Bronchial epithelial cell (primary cell): ENCODE results near the gene LDLRAD1. TPM values are rescaled to one million over a fixed set of nuclear protein-coding genes. Genes with fewer than 3 reads are reported as not detected.
"Not testable (repeated sequence)": the region's sequence is repeated elsewhere in the genome, so short reads cannot be mapped to it uniquely, and the experiment has no call there.

Experiments
- DNase-seq: peaks from one replicate; pipeline ENCODE4 v3.0.0-alpha.2; 2010; ENCODE audit warnings: low read depth
- FAIRE-seq: peaks from 2 replicates; lab custom pipeline; 2011; peaks lifted over from hg19 to GRCh38; lab: Jason Lieb, UNC
- H3K27me3 ChIP-seq: 2 replicates; pipeline ENCODE4 v1.5.1; 2011; ENCODE audit warnings: low read length; ENCODE audit not compliant: control insufficient read depth, insufficient read depth
- H3K36me3 ChIP-seq: 2 replicates; pipeline ENCODE4 v1.5.1; 2011; ENCODE audit warnings: low read length; ENCODE audit not compliant: control insufficient read depth, insufficient read depth
- H3K4me3 ChIP-seq: 2 replicates; pipeline ENCODE4 v1.5.1; 2011; ENCODE audit warnings: mild to moderate bottlenecking, low read depth, low read length, control low read depth
- total RNA-seq: library from RNA; depleted of rRNA; stranded (reverse); fragments of >200 nt; gene quantifications from 2 replicates; pipeline ENCODE4 v1.2.1, GENCODE V29; 2014
- TF ChIP-seq, protein P1 (sequence below): IDR thresholded peaks from 2 replicates; pipeline ENCODE4 v1.5.1; 2011; ENCODE audit warnings: mild to moderate bottlenecking, moderate library complexity, low read length, control low read depth, inconsistent platforms; ENCODE audit not compliant: insufficient read depth, severe bottlenecking

The LDLRAD1 gene
- total RNA-seq, 1 donor from 2014 or later, result 0.26 TPM

DNA sequence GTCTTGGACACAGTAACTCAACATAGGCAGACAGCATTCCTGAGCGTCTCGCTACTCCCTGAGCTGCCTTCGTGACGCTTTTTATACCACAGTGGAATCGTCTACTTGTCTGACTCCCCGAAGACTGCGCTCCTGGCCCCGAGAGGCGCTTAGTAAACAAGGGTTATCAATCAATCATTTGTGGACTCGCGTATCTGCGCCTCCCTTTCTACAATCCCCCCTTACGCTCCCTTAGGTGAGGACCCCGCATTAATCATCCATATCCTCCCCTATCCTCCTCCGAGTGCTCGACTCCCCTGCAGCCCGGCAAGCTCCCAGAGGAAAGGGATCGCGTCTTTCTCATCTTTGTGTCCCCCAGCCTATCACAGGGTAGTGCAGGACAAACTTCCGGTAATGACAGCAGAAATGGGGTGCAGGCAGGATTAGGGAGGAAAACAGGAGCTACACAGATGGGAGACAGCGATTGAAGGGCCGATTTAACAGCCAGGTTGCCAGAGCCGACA, 34.5 kb upstream of the LDLRAD1 start:
- DNase-seq, result peak; percentile 45

DNA sequence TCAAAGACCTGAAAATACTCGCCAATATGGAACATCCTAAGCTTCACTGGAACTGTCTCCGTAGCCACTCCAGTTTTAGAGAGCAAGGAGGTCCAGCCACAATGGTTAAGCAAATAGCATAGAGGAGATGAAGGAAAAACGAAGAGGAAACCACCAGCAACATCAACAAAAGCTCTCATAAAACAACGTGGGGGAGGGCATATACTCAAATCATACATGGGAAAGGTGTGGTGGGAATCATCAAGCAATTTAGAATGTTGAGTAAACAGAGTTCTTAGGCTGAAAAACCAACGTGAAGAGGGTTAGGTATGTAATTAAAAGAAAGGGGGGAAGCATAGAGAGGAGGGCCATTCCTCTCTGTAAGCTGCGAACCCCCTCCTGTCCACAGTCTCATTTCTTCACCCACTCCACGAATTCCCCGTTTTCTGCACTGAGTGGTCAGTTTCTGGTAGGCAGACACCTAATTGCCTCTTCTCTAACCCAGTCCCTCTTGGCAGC, 34.0 kb upstream of the LDLRAD1 start:
- TF ChIP-seq, protein P1, sequence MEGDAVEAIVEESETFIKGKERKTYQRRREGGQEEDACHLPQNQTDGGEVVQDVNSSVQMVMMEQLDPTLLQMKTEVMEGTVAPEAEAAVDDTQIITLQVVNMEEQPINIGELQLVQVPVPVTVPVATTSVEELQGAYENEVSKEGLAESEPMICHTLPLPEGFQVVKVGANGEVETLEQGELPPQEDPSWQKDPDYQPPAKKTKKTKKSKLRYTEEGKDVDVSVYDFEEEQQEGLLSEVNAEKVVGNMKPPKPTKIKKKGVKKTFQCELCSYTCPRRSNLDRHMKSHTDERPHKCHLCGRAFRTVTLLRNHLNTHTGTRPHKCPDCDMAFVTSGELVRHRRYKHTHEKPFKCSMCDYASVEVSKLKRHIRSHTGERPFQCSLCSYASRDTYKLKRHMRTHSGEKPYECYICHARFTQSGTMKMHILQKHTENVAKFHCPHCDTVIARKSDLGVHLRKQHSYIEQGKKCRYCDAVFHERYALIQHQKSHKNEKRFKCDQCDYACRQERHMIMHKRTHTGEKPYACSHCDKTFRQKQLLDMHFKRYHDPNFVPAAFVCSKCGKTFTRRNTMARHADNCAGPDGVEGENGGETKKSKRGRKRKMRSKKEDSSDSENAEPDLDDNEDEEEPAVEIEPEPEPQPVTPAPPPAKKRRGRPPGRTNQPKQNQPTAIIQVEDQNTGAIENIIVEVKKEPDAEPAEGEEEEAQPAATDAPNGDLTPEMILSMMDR, result no peak
- no peak for FAIRE-seq
- H3K27me3 ChIP-seq, result no peaks in the 10 kb centered on the region
- H3K4me3 ChIP-seq, result peak overlapping the region; percentile 89
- H3K36me3 ChIP-seq, result no peaks in the 10 kb centered on the region
- DNase-seq, result peak; percentile 18

More for the DNA sequence above, 34.5 kb upstream of the LDLRAD1 start:
- TF ChIP-seq, protein P1, result no peak
- Histone ChIP-seq H3K4me3 (peak overlapping the region; percentile 89), H3K27me3 (no peaks in the 10 kb centered on the region), H3K36me3 (no peaks in the 10 kb centered on the region)
- no peak for FAIRE-seq

- not testable (repeated sequence) for FAIRE-seq, H3K36me3 ChIP-seq, DNase-seq, H3K4me3 ChIP-seq, H3K27me3 ChIP-seq
Measured at GRCh38 chr1:54050435-54050834, 32.4 kb upstream of the LDLRAD1 start.

- DNase-seq, result no peak
- TF ChIP-seq, protein P1, result no peak
- Histone ChIP-seq H3K27me3 (no peaks in the 10 kb centered on the region), H3K36me3 (no peaks in the 10 kb centered on the region), H3K4me3 (no peak overlapping the region)
- no peak for FAIRE-seq
Measured at GRCh38 chr1:54047384-54048305, 29.7 kb upstream of the LDLRAD1 start.

DNA sequence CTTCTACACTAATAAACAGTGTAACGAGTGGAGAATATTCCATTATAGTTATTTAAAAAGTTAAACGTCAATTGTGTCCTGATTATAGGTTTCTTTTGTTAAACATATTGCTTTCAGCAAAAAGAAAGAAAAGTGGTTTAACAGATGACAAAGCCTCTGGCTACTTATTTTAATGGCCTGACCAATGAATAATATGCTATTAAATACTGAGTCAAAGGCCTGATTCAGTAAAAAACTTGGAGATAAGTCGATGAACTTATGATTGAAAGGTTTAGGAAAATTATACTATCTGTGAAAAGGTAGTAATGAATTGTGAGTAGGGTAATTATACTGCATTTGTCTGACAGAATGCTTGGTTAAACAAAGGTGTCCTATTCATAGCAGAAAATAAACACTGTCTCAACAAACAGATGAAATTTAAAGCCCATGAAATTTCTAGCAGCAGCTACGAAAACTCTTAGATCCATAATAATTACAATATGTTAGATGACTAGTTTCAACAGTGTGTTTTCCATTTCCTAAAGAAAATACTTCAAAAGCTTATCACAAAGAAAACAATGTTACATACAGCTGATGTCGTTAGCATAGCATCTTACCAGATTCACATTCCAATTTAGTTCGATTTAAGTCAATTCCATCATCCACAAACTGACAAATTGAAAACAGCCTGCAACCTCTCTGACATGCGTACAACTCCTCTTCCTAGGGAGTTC, 28.8 kb upstream of the LDLRAD1 start:
- H3K36me3 ChIP-seq, result no peaks in the 10 kb centered on the region
- no peak for FAIRE-seq
- H3K27me3 ChIP-seq, result no peaks in the 10 kb centered on the region
- H3K4me3 ChIP-seq, result no peak overlapping the region
- no peak for DNase-seq
- TF ChIP-seq, protein P1, result no peak

DNA sequence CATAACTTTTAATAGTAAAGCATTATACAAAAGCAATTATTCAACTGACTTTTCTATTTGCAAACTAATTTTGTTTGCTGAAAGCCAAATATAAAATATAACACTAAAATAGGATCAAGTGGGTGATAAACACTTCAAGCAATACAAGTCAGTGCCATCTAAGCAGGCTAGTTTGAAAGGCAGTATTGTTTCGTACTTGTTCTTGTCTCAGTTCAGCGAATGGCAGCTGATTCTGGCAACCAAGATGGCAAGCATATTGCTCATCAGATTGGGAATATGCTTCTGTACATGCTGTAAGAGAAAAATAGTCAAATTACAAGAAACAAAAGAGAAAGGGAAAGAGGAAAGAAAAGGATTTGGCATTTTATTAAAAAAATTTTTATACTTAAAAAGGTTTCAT, 27.5 kb upstream of the LDLRAD1 start:
- DNase-seq, result no peak
- Histone ChIP-seq H3K27me3 (no peaks in the 10 kb centered on the region), H3K4me3 (no peak overlapping the region), H3K36me3 (no peaks in the 10 kb centered on the region)
- no peak for FAIRE-seq
- TF ChIP-seq, protein P1, result no peak
